Skeletal muscle tissue (tissue), 4 donors: ENCODE results near the gene SYT15B. TPM values are rescaled to one million over a fixed set of nuclear protein-coding genes. Genes with fewer than 3 reads are reported as not detected.
"Not testable (repeated sequence)": the region's sequence is repeated elsewhere in the genome, so short reads cannot be mapped to it uniquely, and the experiment has no call there.

Experiments used
- H3K27ac ChIP-seq: one replicate; pipeline ENCODE4 v1.7.0; 2013; ENCODE audit warnings: mild to moderate bottlenecking, low read depth, low read length, inconsistent platforms
- H3K27me3 ChIP-seq, 3 donors: one replicate each; pipeline ENCODE4 v1.7.0; 2013; ENCODE audit warnings: low read length in 3 of 3; ENCODE audit not compliant: control insufficient read depth in 3 of 3, insufficient read depth in 3 of 3
- H3K36me3 ChIP-seq, 3 donors: one replicate each; pipeline ENCODE4 v1.7.0; 2013; ENCODE audit warnings: low read length in 3 of 3; ENCODE audit not compliant: control insufficient read depth in 3 of 3, insufficient read depth in 3 of 3
- H3K4me1 ChIP-seq, 3 donors: one replicate each; pipeline ENCODE4 v1.7.0; 2013; ENCODE audit warnings: low read length in 3 of 3, mild to moderate bottlenecking in 3 of 3; ENCODE audit not compliant: control insufficient read depth in 3 of 3, insufficient read depth in 3 of 3
- H3K4me3 ChIP-seq, 3 donors: one replicate each; pipeline ENCODE4 v1.7.0; 2013; ENCODE audit warnings: low read length in 3 of 3
- H3K9ac ChIP-seq, 3 donors: one replicate each; pipeline ENCODE4 v1.7.0; 2013; ENCODE audit warnings: low read length in 3 of 3, mild to moderate bottlenecking in 3 of 3, moderate library complexity in 2 of 3, low read depth in 1 of 3
- H3K9me3 ChIP-seq, 3 donors: one replicate each; pipeline ENCODE4 v1.7.0; 2013; ENCODE audit warnings: low read length in 3 of 3; ENCODE audit not compliant: control insufficient read depth in 3 of 3
- total RNA-seq: library from RNA; depleted of rRNA; stranded (reverse); fragments of >200 nt; gene quantifications from one replicate; pipeline ENCODE4 v1.2.3, GENCODE V29; 2014
- donor health status: Osteomylitis.

Gene SYT15B
- total RNA-seq: not detected

DNA sequence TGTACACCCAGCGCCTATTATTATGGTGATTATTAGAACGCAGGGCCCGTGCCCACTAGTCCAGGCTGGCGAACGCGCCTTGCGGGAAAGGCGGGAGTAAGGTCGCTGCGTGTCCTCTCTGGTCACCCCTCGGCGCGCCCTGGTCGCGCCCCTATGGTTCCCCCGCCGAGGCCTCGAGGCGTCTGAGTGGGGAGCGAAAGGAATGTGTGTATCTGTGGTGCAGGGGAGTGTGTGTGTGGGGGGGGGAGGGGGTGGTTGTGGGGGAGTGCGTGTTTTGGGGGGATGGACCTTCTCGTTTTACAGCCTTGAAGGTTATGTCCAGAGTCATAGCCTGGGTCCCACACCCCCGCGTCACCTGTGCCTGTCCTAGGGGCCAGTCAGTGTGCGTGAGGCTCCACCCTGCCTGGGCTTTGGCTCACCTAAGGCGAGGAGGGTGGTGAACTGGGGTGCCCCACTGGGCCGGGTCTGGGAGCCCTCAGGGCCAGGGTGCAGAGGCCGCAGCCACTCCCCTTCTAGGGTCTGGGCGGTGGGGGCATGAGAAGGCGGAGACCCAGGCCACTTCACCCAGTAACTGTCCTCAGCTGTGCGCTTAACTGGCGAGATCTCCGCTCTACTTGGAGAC, at the start of gene SYT15B:
Gene SYT15B (minus strand): TSS at position 39 of the 622 bp plus-strand sequence. CDS start 952 bp downstream, outside the sequence.
- H3K36me3 ChIP-seq, H3K4me1 ChIP-seq, H3K9ac ChIP-seq, H3K27ac ChIP-seq, H3K9me3 ChIP-seq, H3K4me3 ChIP-seq, H3K27me3 ChIP-seq: not testable (repeated sequence)

GRCh38 chr10:47779590-47779989, 16.2 kb upstream of the SYT15B start:
- H3K27ac ChIP-seq, H3K9me3 ChIP-seq, H3K4me3 ChIP-seq, H3K36me3 ChIP-seq, H3K9ac ChIP-seq, H3K27me3 ChIP-seq, H3K4me1 ChIP-seq: not testable (repeated sequence)

DNA sequence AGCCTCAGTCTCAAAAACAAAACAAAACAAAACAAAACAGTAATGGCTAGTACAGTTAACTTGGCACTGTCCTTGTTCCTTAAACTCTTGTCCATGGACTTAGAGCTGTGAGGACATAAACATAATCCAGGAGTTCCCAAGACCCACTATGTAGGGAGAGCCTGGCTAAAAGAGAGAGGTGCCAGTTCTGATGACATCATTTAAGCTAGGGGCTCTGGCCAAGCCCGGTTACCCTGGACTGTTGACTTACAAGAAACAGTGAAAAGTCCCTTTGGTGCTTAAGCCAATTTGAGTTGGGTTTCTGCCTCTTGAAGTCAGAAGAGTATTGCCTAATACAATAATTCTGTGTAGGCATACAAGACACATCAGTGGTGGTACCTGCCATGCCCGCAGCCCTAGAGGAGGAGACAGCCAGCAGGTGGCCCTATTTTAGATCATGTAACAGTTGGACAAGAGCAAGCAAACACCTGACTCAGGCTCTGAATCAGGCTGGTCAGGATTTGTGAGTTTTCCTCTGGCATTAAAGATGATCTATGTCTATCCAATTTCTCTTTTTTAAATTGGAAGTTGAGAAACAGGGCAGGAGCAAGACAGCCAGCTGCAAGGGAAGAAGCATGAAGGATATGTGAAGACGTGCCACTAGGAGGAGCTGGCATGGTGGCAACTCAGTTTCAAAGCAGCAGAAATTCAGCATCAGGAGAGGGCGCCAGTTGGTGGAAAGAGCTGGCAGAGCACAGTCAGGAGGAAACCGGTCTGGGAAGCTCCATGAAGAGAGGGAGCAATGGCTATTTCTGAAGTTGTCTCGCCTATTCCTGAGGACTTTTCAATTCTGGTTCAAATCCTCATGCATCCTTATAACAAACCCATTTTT, 12.2 kb upstream of the SYT15B start:
- H3K9me3 ChIP-seq, H3K4me3 ChIP-seq, H3K27ac ChIP-seq, H3K9ac ChIP-seq, H3K4me1 ChIP-seq, H3K36me3 ChIP-seq, H3K27me3 ChIP-seq: not testable (repeated sequence)

- H3K4me3 ChIP-seq, H3K36me3 ChIP-seq, H3K9me3 ChIP-seq, H3K9ac ChIP-seq, H3K27me3 ChIP-seq, H3K4me1 ChIP-seq, H3K27ac ChIP-seq: not testable (repeated sequence)
These were observed 7.4 kb upstream of the SYT15B start for GRCh38 chr10:47770745-47771144.

- not testable (repeated sequence) for H3K27me3 ChIP-seq, H3K36me3 ChIP-seq, H3K4me3 ChIP-seq, H3K9ac ChIP-seq, H3K27ac ChIP-seq, H3K4me1 ChIP-seq, H3K9me3 ChIP-seq
These were observed 5.3 kb upstream of the SYT15B start for GRCh38 chr10:47768578-47769115.

DNA sequence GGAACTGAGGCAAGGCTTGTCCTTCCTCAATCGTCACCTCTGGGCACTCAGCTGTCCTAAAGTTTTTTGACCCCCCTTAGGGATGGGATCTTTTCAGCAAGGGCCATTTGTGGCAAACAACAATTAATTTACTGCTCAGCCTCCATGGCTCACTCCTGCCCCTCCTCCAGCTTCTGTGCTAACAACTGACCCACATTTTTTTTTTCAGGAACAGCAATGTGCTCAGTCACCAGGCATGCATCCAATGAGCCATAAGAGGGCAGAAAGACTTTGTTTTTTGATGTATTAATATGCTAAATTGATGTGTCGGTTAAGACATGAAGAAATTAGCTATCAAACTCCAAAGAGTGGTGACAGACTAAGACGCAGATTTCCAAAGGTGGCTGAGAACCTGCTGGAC, 4.7 kb upstream of the SYT15B start:
- not testable (repeated sequence) for H3K4me3 ChIP-seq, H3K27me3 ChIP-seq, H3K4me1 ChIP-seq, H3K27ac ChIP-seq, H3K9me3 ChIP-seq, H3K36me3 ChIP-seq, H3K9ac ChIP-seq

- not testable (repeated sequence) for H3K36me3 ChIP-seq, H3K4me1 ChIP-seq, H3K9ac ChIP-seq, H3K27me3 ChIP-seq, H3K9me3 ChIP-seq, H3K4me3 ChIP-seq, H3K27ac ChIP-seq
These were observed 3.8 kb upstream of the SYT15B start for GRCh38 chr10:47767236-47767635.

GRCh38 chr10:47765232-47765631, 1.8 kb upstream of the SYT15B start:
- not testable (repeated sequence) for H3K27ac ChIP-seq, H3K4me1 ChIP-seq, H3K36me3 ChIP-seq, H3K9me3 ChIP-seq, H3K4me3 ChIP-seq, H3K27me3 ChIP-seq, H3K9ac ChIP-seq

GRCh38 chr10:47762674-47763553, 478 bp downstream of the SYT15B start:
- H3K9ac ChIP-seq, H3K36me3 ChIP-seq, H3K27me3 ChIP-seq, H3K27ac ChIP-seq, H3K4me3 ChIP-seq, H3K9me3 ChIP-seq, H3K4me1 ChIP-seq: not testable (repeated sequence)

GRCh38 chr10:47758855-47759254, 4.5 kb downstream of the SYT15B start:
- not testable (repeated sequence) for H3K4me1 ChIP-seq, H3K4me3 ChIP-seq, H3K9me3 ChIP-seq, H3K9ac ChIP-seq, H3K27ac ChIP-seq, H3K27me3 ChIP-seq, H3K36me3 ChIP-seq
